Stimulated activated CD8-positive, alpha-beta memory T cell treated with anti-CD3 and anti-CD28 coated beads, Interleukin-15, amount 100 ng/mL, for 48 hours (primary cell): ENCODE results near the gene RPP30.
A peak's percentile ranks its signal among the peaks of the same experiment; 100 is the strongest.

ENCODE experiments used
- DNase-seq, 2 donors: peaks; one replicate each; pipeline ENCODE4 v3.0.0-alpha.2; 2020; ENCODE audit warnings: low read depth in 2 of 2

Gene RPP30

GRCh38 chr10:90871766-90872647 lies at the start of gene RPP30:
Gene RPP30, plus strand, starts transcription at chr10:90871974. Its CDS starts 13 bp downstream, at chr10:90871987.
- DNase-seq = peak; percentile 76 to 79

- no peak for DNase-seq
These were observed 49.3 kb upstream of the RPP30 start for GRCh38 chr10:90822508-90822907.

- no peak for DNase-seq
These were observed 39.7 kb upstream of the RPP30 start for GRCh38 chr10:90832111-90832510.

- DNase-seq = no peak
These were observed 37.4 kb upstream of the RPP30 start for GRCh38 chr10:90834326-90834725.

GRCh38 chr10:90837486-90837885 lies 34.3 kb upstream of the RPP30 start:
- no peak for DNase-seq

- no peak for DNase-seq
These were observed 29.0 kb upstream of the RPP30 start for GRCh38 chr10:90842725-90843124.

- DNase-seq = no peak
These were observed 26.0 kb upstream of the RPP30 start for GRCh38 chr10:90845726-90846125.

GRCh38 chr10:90846746-90847145 lies 25.0 kb upstream of the RPP30 start:
- DNase-seq = no peak

GRCh38 chr10:90847436-90847835 lies 24.3 kb upstream of the RPP30 start:
- no peak for DNase-seq

- no peak for DNase-seq
These were observed 21.6 kb upstream of the RPP30 start for GRCh38 chr10:90849956-90850749.

GRCh38 chr10:90855126-90855525 lies 16.6 kb upstream of the RPP30 start:
- DNase-seq = no peak

- DNase-seq = no peak
These were observed 15.5 kb upstream of the RPP30 start for GRCh38 chr10:90856261-90856660.

- DNase-seq = no peak
These were observed 14.7 kb upstream of the RPP30 start for GRCh38 chr10:90856964-90857634.

GRCh38 chr10:90857635-90858460 lies 13.9 kb upstream of the RPP30 start, which contains the start of gene HTR7:
Gene HTR7, minus strand, starts transcription at chr10:90858039. Its CDS starts 368 bp downstream, at chr10:90857671.
- DNase-seq = peak in 1 of 2 donors; percentile 27

- DNase-seq = no peak
These were observed 13.3 kb upstream of the RPP30 start for GRCh38 chr10:90858461-90858968.

GRCh38 chr10:90859321-90859751 lies 12.4 kb upstream of the RPP30 start:
- DNase-seq = no peak

GRCh38 chr10:90860790-90861189 lies 11.0 kb upstream of the RPP30 start:
- no peak for DNase-seq

GRCh38 chr10:90862908-90863514 lies 8.8 kb upstream of the RPP30 start:
- DNase-seq = no peak

GRCh38 chr10:90865401-90865800 lies 6.4 kb upstream of the RPP30 start:
- no peak for DNase-seq

- DNase-seq = no peak
These were observed 5.7 kb upstream of the RPP30 start for GRCh38 chr10:90866050-90866598.
